Lower lobe of right lung (tissue), 2 donors: ENCODE data around the gene ENTPD2. TPM values are rescaled to one million over a fixed set of nuclear protein-coding genes. Genes with fewer than 3 reads are reported as not detected.

Experiments
- ATAC-seq, 2 donors: fragments of 200-7000 bp; cut with Tn5 transposase; one replicate each; pipeline ENCODE4 v1.9.1; 2020 to 2022; ENCODE audit warnings: mild to moderate bottlenecking in 2 of 2, moderate library complexity in 2 of 2
- DNase-seq: peaks from one replicate; pipeline ENCODE4 v3.0.0-alpha.2; 2020
- H3K27ac ChIP-seq: fragments of 200-600 bp; one replicate; pipeline ENCODE4 v1.8.0; 2022
- H3K27me3 ChIP-seq: fragments of 200-600 bp; one replicate; pipeline ENCODE4 v1.8.0; 2022; ENCODE audit warnings: low read depth
- H3K36me3 ChIP-seq: fragments of 200-600 bp; one replicate; pipeline ENCODE4 v1.8.0; 2022; ENCODE audit warnings: mild to moderate bottlenecking
- H3K4me1 ChIP-seq: fragments of 200-600 bp; one replicate; pipeline ENCODE4 v1.8.0; 2022
- H3K4me3 ChIP-seq: fragments of 200-600 bp; one replicate; pipeline ENCODE4 v1.8.0; 2022; ENCODE audit warnings: mild to moderate bottlenecking
- H3K9me3 ChIP-seq: fragments of 200-600 bp; one replicate; pipeline ENCODE4 v1.8.0; 2022
- intact Hi-C: fragments of 100-400 bp; cut with DNase I; formaldehyde crosslinking; loops from one replicate; pipeline ENCODE4 v1.11.0; 2022
- total RNA-seq: library from RNA; stranded (reverse); fragmentation: NEBNext Ultra II Directional; extraction: Animal tissue kit (Norgen Biotek cat#: 25700); gene quantifications from one replicate; pipeline ENCODE4 v1.2.1, GENCODE V29; 2021
- TF ChIP-seq, protein P1 (sequence below): fragments of 200-600 bp; IDR thresholded peaks from one replicate; pipeline ENCODE4 v1.8.0; 2022; ENCODE audit warnings: antibody characterized with exemption, mild to moderate bottlenecking
- donor health status: DM: no; HTN: yes; CAD: no; lungs with severe emphysema.

ENTPD2 gene
- total RNA-seq, 1 donor from 2014 or later, result 0.62 TPM

DNA sequence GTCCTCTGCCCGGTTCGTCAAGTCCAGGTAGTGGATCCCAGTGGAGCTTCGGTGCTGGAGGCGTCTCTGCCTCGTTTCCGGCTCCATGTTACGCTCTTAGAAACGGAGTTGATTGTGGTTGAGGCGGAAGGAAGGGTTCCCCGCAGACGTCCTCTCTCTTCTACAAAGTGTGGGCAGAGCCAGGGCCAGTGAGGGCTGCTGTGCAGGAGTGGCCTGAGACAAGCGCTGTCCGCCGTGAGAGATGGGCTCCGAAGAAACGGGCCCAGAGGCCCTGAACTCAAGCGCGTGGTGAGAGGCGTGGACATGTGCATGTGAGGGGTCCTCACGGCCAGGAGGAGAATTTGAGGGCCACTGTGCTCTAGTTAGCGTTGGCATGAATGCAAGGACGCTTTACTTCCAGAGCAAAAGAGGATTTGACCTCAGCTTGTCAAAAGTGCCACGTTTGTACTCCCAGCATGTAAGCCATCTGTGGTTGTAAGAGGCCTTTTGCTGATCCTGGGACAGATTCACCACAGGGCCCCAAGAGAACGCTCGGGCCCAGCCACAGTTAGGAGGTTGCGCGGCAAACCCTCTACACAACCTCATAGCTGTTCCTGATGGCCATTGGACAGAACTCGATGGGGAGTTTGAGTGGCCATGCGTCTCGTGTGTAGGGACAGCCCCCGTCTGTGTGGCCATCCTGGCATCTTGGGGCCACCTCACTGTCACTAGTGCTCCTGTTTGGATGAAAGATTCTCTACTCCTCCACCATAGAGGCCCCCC is 43.1 kb upstream of the ENTPD2 start:
- Histone ChIP-seq H3K9me3 (no peaks in the 10 kb centered on the region), H3K4me3 (no peak overlapping the region), H3K36me3 (peaks cover 80% of the 10 kb centered on the region), H3K27ac (no peak overlapping the region), H3K27me3 (no peaks in the 10 kb centered on the region), H3K4me1 (no peaks in the 10 kb centered on the region)
- intact Hi-C loops, result no loop called here
- no peak for DNase-seq
- TF ChIP-seq, protein P1, sequence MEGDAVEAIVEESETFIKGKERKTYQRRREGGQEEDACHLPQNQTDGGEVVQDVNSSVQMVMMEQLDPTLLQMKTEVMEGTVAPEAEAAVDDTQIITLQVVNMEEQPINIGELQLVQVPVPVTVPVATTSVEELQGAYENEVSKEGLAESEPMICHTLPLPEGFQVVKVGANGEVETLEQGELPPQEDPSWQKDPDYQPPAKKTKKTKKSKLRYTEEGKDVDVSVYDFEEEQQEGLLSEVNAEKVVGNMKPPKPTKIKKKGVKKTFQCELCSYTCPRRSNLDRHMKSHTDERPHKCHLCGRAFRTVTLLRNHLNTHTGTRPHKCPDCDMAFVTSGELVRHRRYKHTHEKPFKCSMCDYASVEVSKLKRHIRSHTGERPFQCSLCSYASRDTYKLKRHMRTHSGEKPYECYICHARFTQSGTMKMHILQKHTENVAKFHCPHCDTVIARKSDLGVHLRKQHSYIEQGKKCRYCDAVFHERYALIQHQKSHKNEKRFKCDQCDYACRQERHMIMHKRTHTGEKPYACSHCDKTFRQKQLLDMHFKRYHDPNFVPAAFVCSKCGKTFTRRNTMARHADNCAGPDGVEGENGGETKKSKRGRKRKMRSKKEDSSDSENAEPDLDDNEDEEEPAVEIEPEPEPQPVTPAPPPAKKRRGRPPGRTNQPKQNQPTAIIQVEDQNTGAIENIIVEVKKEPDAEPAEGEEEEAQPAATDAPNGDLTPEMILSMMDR, result no peak
- ATAC-seq, result no peak

DNA sequence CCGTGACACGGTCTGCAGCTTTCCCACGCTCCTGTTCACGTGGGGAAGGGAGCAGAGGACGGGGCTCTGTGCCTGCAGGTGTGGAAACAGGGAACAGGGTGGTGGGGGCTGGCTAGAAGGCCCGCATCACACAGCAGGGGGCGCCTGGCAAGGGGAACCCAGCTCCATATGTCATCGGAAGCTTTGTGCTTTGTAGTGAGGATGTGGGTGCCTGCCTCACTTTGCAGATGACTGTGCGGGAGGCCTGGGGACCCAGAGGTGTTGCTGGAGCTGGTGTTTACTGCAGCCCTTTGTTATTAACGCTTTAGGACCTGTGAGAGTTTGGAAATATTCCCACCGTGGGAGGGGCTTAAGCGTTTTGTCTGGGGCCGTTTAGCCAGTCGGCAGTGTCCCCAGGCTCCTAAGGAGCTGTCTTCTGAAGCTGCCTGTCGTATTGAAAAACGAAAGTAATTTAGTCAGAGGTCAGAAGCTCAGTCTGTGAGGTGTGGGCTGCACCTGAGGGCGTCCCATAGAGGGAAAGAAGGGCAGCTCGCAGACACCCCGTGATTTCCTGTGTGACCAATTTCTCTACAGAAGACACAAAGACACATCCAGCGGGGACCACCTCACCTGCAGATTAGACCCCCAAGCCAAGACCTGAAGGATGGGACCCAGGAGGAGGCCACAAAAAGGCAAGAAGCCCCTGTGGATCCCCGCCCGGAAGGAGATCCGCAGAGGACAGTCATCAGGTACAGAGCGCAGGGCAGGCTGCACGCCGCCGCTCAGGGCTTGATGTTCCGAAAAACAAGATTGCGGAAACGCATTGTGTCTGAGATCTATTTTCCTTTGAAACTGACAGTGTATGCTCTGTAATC is 42.0 kb upstream of the ENTPD2 start:
- DNase-seq, result peak; percentile 48
- peak overlapping the region; percentile 6 for H3K4me3 ChIP-seq
- H3K9me3 ChIP-seq, result no peaks in the 10 kb centered on the region
- peak overlapping the region; percentile 41 for H3K27ac ChIP-seq
- ATAC-seq, result peak; percentile 56 to 68
- intact Hi-C loops, result no loop called here
- H3K36me3 ChIP-seq, result peaks cover 78% of the 10 kb centered on the region
- H3K4me1 ChIP-seq, result no peaks in the 10 kb centered on the region
- TF ChIP-seq, protein P1, result peak; percentile 29
- H3K27me3 ChIP-seq, result no peaks in the 10 kb centered on the region

DNA sequence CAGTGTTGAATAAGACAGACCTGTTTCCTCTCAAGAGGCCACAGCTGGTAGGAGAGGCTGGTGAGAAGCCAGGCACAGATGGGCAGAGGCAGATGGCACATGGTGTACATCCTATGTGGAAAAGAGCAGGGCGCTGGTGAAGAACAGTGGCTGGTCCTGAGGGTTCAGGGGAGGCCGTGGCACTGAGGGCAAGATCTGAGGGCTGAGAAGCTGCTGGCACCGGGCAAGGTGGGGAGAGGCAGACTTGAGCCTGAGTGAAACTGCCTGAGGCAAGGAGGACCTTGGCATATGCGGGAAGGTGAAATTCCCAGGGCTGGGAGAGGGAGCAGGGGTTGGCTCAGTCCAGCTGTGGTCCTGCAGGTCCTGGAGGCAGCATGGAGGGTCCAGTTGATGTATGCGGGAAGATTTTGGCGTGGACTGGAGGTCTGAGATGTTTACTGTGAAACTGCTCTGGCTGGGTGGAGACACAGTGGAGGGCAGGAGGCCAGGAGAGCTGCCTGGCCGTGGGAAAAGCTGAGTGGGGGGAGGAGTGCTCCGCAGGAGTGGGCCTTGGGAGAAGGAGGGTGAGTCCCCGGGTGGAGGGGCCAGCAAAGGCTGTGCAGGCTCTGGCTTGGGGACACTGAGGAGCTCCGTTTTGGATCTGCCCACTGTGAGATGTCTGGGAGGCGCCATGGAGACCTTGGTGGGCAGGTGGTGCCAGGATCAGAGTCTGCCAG is 35.5 kb upstream of the ENTPD2 start:
- Histone ChIP-seq H3K4me3 (no peak overlapping the region), H3K4me1 (peaks cover 24% of the 10 kb centered on the region), H3K36me3 (peaks cover 30% of the 10 kb centered on the region), H3K9me3 (no peaks in the 10 kb centered on the region), H3K27ac (no peak overlapping the region), H3K27me3 (no peaks in the 10 kb centered on the region)
- no peak for ATAC-seq
- TF ChIP-seq, protein P1, result no peak
- intact Hi-C loops, result no loop called here
- no peak for DNase-seq

DNA sequence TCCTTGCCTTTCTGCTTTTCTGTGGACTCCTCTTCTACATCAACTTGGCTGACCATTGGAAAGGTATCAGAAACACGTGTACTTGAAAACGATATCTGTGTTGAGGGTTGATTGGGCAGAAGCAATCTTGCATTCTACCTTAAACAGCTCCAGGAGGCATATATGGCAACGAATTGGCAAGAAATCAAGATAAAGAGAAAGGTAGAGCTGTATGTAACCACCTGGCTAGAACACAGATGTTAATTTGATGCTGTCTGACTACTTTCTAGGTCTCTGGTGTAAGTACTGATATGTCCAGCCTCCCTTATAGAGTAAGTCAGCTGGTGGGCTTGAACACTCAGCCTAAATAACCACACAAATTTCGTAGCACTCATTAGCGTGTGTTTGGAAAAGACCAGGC is 34.3 kb upstream of the ENTPD2 start:
- H3K4me1 ChIP-seq, result peaks cover 24% of the 10 kb centered on the region

More for the DNA sequence above, 34.3 kb upstream of the ENTPD2 start:
- no peak overlapping the region for H3K4me3 ChIP-seq
- no peak overlapping the region for H3K27ac ChIP-seq
- no peaks in the 10 kb centered on the region for H3K27me3 ChIP-seq
- intact Hi-C loops, result no loop called here
- DNase-seq, result no peak
- no peaks in the 10 kb centered on the region for H3K9me3 ChIP-seq
- TF ChIP-seq, protein P1, result no peak
- H3K36me3 ChIP-seq, result peaks cover 33% of the 10 kb centered on the region
- ATAC-seq, result no peak
